GM12878 (cell line): ENCODE measurements around the gene GPC3. TPM values are rescaled to one million over a fixed set of nuclear protein-coding genes. Genes with fewer than 3 reads are reported as not detected.

Source experiments
- ATAC-seq: fragments of 200-7000 bp; cut with Tn5 transposase; 3 replicates; pipeline ENCODE4 v1.9.1; 2020; ENCODE audit warnings: mild to moderate bottlenecking, moderate library complexity
- BruUV-seq: library from RNA; stranded (reverse); fragments of 400-500 nt; replicated peaks from 2 replicates; lab custom pipeline; 2021; lab: Mats Ljungman, UMichigan
- CTCF ChIA-PET: fragments of 300-600 bp; sonication (Branson Sonifier 250); formaldehyde crosslinking; extraction: SDS; loops from one replicate; lab custom pipeline; 2021; ENCODE audit warnings: inconsistent platforms; lab: Yijun Ruan, JAX
- POLR2A ChIA-PET: fragments of 350-600 bp; formaldehyde crosslinking; extraction: SDS; loops from one replicate; lab custom pipeline; 2021; ENCODE audit warnings: inconsistent platforms; lab: Charles Lee
- RAD21 ChIA-PET: fragments of 300-600 bp; sonication (Branson Sonifier 250); formaldehyde crosslinking; loops from one replicate; lab custom pipeline; 2023; ENCODE audit warnings: antibody characterized with exemption; ENCODE audit not compliant: unreplicated experiment; lab: Charles Lee
- SMC1A ChIA-PET: fragments of 300-600 bp; sonication (Branson Sonifier 250); formaldehyde crosslinking; loops from one replicate; lab custom pipeline; 2023; ENCODE audit not compliant: unreplicated experiment, uncharacterized antibody; lab: Charles Lee
- DNase-seq: peaks from one replicate; pipeline ENCODE4 v3.0.0-alpha.2; 2011; ENCODE audit warnings: low read depth, low spot score
- FAIRE-seq: peaks from 3 replicates; lab custom pipeline; 2011; peaks lifted over from hg19 to GRCh38; lab: Jason Lieb, UNC
- H2AFZ ChIP-seq: 2 replicates; pipeline ENCODE4 v1.6.0; 2011; ENCODE audit warnings: low read depth, low read length, control low read depth; ENCODE audit not compliant: control insufficient read depth
- H3K27ac ChIP-seq: 2 replicates; pipeline ENCODE4 v1.5.1; 2011; ENCODE audit warnings: control low read depth; ENCODE audit not compliant: control insufficient read depth, insufficient read depth
- H3K27me3 ChIP-seq, 2 experiments: replicated peaks in 1 of 2; 2 replicates each; pipeline versions ENCODE4 v1.6.0 to v1.6.1; 2011; ENCODE audit warnings: low read length in 1 of 2; ENCODE audit not compliant: control insufficient read depth in 2 of 2, insufficient read depth in 2 of 2
- H3K36me3 ChIP-seq, 2 experiments: 2 replicates each; pipeline ENCODE4 v1.5.1; 2011; ENCODE audit warnings: low read length in 1 of 2; ENCODE audit not compliant: control insufficient read depth in 2 of 2, insufficient read depth in 2 of 2
- H3K4me1 ChIP-seq: 2 replicates; pipeline ENCODE4 v1.6.1; 2011; ENCODE audit warnings: mild to moderate bottlenecking, low read length, moderate library complexity, mixed read lengths; ENCODE audit not compliant: control insufficient read depth, insufficient read depth
- H3K4me2 ChIP-seq: 2 replicates; pipeline ENCODE4 v1.6.0; 2011; ENCODE audit warnings: control low read depth; ENCODE audit not compliant: control insufficient read depth, insufficient read depth
- H3K4me3 ChIP-seq: fragments of 200-600 bp; sonication (generic); 2 replicates; pipeline ENCODE4 v1.5.1; 2016
- H3K79me2 ChIP-seq: 2 replicates; pipeline ENCODE4 v1.6.0; 2011; ENCODE audit warnings: low read length; ENCODE audit not compliant: control insufficient read depth, insufficient read depth
- H3K9ac ChIP-seq: 2 replicates; pipeline ENCODE4 v1.8.0; 2011; ENCODE audit warnings: low read length, control low read depth, mixed read lengths; ENCODE audit not compliant: control insufficient read depth, insufficient read depth
- H3K9me3 ChIP-seq: replicated peaks from 3 replicates; pipeline ENCODE4 v1.5.1; 2011; ENCODE audit warnings: mild to moderate bottlenecking, low read length; ENCODE audit not compliant: control insufficient read depth, insufficient read depth
- H4K20me1 ChIP-seq: 2 replicates; pipeline ENCODE4 v1.6.0; 2011; ENCODE audit not compliant: control insufficient read depth, insufficient read depth
- CBX3 ChIP-seq: fragments of 200-600 bp; sonication (generic); IDR thresholded peaks from 2 replicates; pipeline ENCODE4 v1.6.1; 2016; ENCODE audit warnings: low read depth, borderline replicate concordance
- CBX5 ChIP-seq: sonication (generic); IDR thresholded peaks from 2 replicates; pipeline ENCODE4 v1.6.1; 2016; ENCODE audit warnings: low read depth, moderate library complexity, mild to moderate bottlenecking, inconsistent platforms
- DPF2 ChIP-seq: fragments of 450-650 bp; IDR thresholded peaks from 2 replicates; pipeline ENCODE4 v1.6.1; 2017; ENCODE audit warnings: mild to moderate bottlenecking
- FOS ChIP-seq: IDR thresholded peaks from 3 replicates; pipeline ENCODE4 v1.6.1; 2011; ENCODE audit warnings: borderline replicate concordance; ENCODE audit not compliant: insufficient read length; ENCODE audit errors: extremely low read depth
- MAX ChIP-seq: IDR thresholded peaks from 2 replicates; pipeline ENCODE4 v1.6.1; 2012; ENCODE audit warnings: low read depth, low read length, improper control_type of control experiment
- MEF2B ChIP-seq: fragments of 450-650 bp; IDR thresholded peaks from 2 replicates; pipeline ENCODE4 v1.6.1; 2018; ENCODE audit warnings: mild to moderate bottlenecking, moderate library complexity; ENCODE audit not compliant: partially characterized antibody, poor library complexity, severe bottlenecking
- MXI1 ChIP-seq: fragments of 150-350 bp; IDR thresholded peaks from 2 replicates; pipeline ENCODE4 v1.6.1; 2011; ENCODE audit warnings: low read depth, mild to moderate bottlenecking, inconsistent platforms, low read length, improper control_type of control experiment
- RCOR1 ChIP-seq: conservative IDR thresholded peaks from 2 replicates; pipeline ENCODE4 v1.6.1; 2012; ENCODE audit warnings: low read depth, low read length, improper control_type of control experiment
- SIX5 ChIP-seq: IDR thresholded peaks from 2 replicates; pipeline ENCODE4 v1.6.1; 2011; ENCODE audit warnings: mild to moderate bottlenecking, low read depth, low read length, moderate library complexity; ENCODE audit not compliant: severe bottlenecking
- SP1 ChIP-seq: IDR thresholded peaks from one replicate; pipeline ENCODE4 v1.6.1; 2011; ENCODE audit warnings: low read depth, low read length
- SRF ChIP-seq, 2 experiments: IDR thresholded peaks; 2 replicates each; pipeline ENCODE4 v1.6.1; 2011; ENCODE audit warnings: low read depth in 2 of 2, low read length in 2 of 2, mild to moderate bottlenecking in 1 of 2, moderate library complexity in 1 of 2
- STAT3 ChIP-seq: IDR thresholded peaks from 2 replicates; pipeline ENCODE4 v1.6.1; 2011; ENCODE audit warnings: low read depth, low read length, improper control_type of control experiment
- TARDBP ChIP-seq: IDR thresholded peaks from 2 replicates; pipeline ENCODE4 v1.6.1; 2016; ENCODE audit warnings: borderline replicate concordance
- ZNF24 ChIP-seq: fragments of 450-650 bp; IDR thresholded peaks from 2 replicates; pipeline ENCODE4 v1.6.1; 2017; ENCODE audit warnings: antibody characterized with exemption, mild to moderate bottlenecking
- in situ Hi-C: fragments of 300-500 bp; cut with MboI; formaldehyde crosslinking; loops from 9 replicates; pipeline ENCODE4 v1.14.3; 2018; ENCODE audit warnings: mixed read lengths
- intact Hi-C: fragments of 100-400 bp; cut with micrococcal nuclease; formaldehyde crosslinking; loops from one replicate; pipeline ENCODE4 v1.14.2; 2022; ENCODE audit not compliant: unreplicated experiment
- polyA plus RNA-seq, 11 experiments: library from polyadenylated mRNA; depleted of rRNA in 4 of 11; unstranded in 6 of 11; stranded (reverse) in 5 of 11; fragments of >200 nt; fragmentation: Nextera tagmentation in 4 of 11; fragmentation: Illumina TruSeq in 1 of 11; extraction: Ambion mirVana in 4 of 11; extraction: Trizol in 1 of 11; gene quantifications; 1 replicate in 1 of 11; 2 replicates in 10 of 11; pipeline versions ENCODE4 v1.2.1 to v1.2.3, GENCODE V29; 2011 to 2016; ENCODE audit warnings: inconsistent platforms in 2 of 11, missing spikeins in 2 of 11, low read depth in 1 of 11
- total RNA-seq, 4 experiments: library from RNA; depleted of rRNA in 3 of 4; stranded (reverse); fragments of >200 nt in 3 of 4; fragmentation: Illumina TruSeq in 1 of 4; extraction: Trizol in 1 of 4; gene quantifications; 2 replicates each; pipeline versions ENCODE4 v1.2.1 to v1.2.3, GENCODE V29; 2013 to 2021
- TF ChIP-seq, protein P1 (sequence below): fragments of 450-650 bp; IDR thresholded peaks from 2 replicates; pipeline ENCODE4 v1.6.1; 2017; ENCODE audit warnings: borderline replicate concordance
- TF ChIP-seq, protein P2 (sequence below), 3 experiments: IDR thresholded peaks in 2 of 3; conservative IDR thresholded peaks in 1 of 3; 2 replicates each; pipeline ENCODE4 v1.5.1; 2011; ENCODE audit warnings: low read depth in 3 of 3, low read length in 3 of 3, mild to moderate bottlenecking in 3 of 3, control low read depth in 2 of 3, moderate library complexity in 2 of 3, inconsistent platforms in 1 of 3, mixed read lengths in 1 of 3; ENCODE audit not compliant: control insufficient read depth in 2 of 3, insufficient read depth in 1 of 3; ENCODE audit errors: extremely low read depth in 1 of 3
- TF ChIP-seq, protein P3 (sequence below): fragments of 450-650 bp; IDR thresholded peaks from 2 replicates; pipeline ENCODE4 v1.6.1; 2017; ENCODE audit warnings: mild to moderate bottlenecking, low read depth, inconsistent platforms; ENCODE audit not compliant: poor library complexity, severe bottlenecking

The GPC3 gene
- total and polyA plus RNA-seq, 10 of the 15 experiments (the other 5 are each of a cell fraction or from before 2014, with no cell fraction given) = 0.09 to 0.82 TPM; not detected in 8

- H3K4me3 ChIP-seq = no peak overlapping the region
- ChIA-PET POLR2A (no interaction called here), SMC1A (no interaction called here)
Measured at GRCh38 chrX:133541021-133541420, 444.4 kb downstream of the GPC3 start.

More at GRCh38 chrX:133541021-133541420, 444.4 kb downstream of the GPC3 start:
- DNase-seq (no peak), ATAC-seq (no peak)
- in situ Hi-C loops = no loop called here
- CTCF ChIA-PET = interaction anchor here (0.6 kb wide), 1 partner anchor 118 kb away, joined by 4 read pairs; no protein-coding TSS in a partner anchor
- TF ChIP-seq TARDBP = no peak
- TF ChIP-seq FOS = no peak
- no peak for TF ChIP-seq SIX5
- no peak for TF ChIP-seq CBX3
- TF ChIP-seq RCOR1 = no peak
- TF ChIP-seq CBX5 = no peak
- TF ChIP-seq, protein P1, sequence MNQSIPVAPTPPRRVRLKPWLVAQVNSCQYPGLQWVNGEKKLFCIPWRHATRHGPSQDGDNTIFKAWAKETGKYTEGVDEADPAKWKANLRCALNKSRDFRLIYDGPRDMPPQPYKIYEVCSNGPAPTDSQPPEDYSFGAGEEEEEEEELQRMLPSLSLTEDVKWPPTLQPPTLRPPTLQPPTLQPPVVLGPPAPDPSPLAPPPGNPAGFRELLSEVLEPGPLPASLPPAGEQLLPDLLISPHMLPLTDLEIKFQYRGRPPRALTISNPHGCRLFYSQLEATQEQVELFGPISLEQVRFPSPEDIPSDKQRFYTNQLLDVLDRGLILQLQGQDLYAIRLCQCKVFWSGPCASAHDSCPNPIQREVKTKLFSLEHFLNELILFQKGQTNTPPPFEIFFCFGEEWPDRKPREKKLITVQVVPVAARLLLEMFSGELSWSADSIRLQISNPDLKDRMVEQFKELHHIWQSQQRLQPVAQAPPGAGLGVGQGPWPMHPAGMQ = no peak
- TF ChIP-seq, protein P2, sequence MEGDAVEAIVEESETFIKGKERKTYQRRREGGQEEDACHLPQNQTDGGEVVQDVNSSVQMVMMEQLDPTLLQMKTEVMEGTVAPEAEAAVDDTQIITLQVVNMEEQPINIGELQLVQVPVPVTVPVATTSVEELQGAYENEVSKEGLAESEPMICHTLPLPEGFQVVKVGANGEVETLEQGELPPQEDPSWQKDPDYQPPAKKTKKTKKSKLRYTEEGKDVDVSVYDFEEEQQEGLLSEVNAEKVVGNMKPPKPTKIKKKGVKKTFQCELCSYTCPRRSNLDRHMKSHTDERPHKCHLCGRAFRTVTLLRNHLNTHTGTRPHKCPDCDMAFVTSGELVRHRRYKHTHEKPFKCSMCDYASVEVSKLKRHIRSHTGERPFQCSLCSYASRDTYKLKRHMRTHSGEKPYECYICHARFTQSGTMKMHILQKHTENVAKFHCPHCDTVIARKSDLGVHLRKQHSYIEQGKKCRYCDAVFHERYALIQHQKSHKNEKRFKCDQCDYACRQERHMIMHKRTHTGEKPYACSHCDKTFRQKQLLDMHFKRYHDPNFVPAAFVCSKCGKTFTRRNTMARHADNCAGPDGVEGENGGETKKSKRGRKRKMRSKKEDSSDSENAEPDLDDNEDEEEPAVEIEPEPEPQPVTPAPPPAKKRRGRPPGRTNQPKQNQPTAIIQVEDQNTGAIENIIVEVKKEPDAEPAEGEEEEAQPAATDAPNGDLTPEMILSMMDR (IDR thresholded peaks at IDR 0.05 in 2 of 3, conservative IDR thresholded peaks at IDR 0.05 in 1 of 3; ENCODE audit: control insufficient read depth in 2 of 3, extremely low read depth in 1 of 3, insufficient read depth in 1 of 3, low read depth in 3 of 3, low read length in 3 of 3) = no peak
- TF ChIP-seq MXI1 = no peak
- no peak for TF ChIP-seq ZNF24
- TF ChIP-seq SP1 = no peak
- no peak for TF ChIP-seq MAX
- no peak for TF ChIP-seq STAT3
- no peak for TF ChIP-seq MEF2B
- TF ChIP-seq, protein P3, sequence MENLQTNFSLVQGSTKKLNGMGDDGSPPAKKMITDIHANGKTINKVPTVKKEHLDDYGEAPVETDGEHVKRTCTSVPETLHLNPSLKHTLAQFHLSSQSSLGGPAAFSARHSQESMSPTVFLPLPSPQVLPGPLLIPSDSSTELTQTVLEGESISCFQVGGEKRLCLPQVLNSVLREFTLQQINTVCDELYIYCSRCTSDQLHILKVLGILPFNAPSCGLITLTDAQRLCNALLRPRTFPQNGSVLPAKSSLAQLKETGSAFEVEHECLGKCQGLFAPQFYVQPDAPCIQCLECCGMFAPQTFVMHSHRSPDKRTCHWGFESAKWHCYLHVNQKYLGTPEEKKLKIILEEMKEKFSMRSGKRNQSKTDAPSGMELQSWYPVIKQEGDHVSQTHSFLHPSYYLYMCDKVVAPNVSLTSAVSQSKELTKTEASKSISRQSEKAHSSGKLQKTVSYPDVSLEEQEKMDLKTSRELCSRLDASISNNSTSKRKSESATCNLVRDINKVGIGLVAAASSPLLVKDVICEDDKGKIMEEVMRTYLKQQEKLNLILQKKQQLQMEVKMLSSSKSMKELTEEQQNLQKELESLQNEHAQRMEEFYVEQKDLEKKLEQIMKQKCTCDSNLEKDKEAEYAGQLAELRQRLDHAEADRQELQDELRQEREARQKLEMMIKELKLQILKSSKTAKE = no peak
- TF ChIP-seq DPF2 = no peak
- TF ChIP-seq SRF (IDR thresholded peaks at IDR 0.05; ENCODE audit: low read depth in 2 of 2, low read length in 2 of 2) = no peak
- TF ChIP-seq, all 136 proteins: peak for 0
- Histone ChIP-seq H3K79me2 (no peaks in the 10 kb centered on the region), H3K9ac (no peak overlapping the region), H3K4me1 (no peaks in the 10 kb centered on the region), H3K36me3 (no peaks in the 10 kb centered on the region), H2AFZ (no peak overlapping the region), H3K9me3 (no peaks in the 10 kb centered on the region), H4K20me1 (no peaks in the 10 kb centered on the region), H3K27me3 (no peaks in the 10 kb centered on the region), H3K27ac (no peak overlapping the region), H3K4me2 (no peak overlapping the region)
- FAIRE-seq = no peak
- RAD21 ChIA-PET = no interaction called here
- intact Hi-C loops = no loop called here
- no TSS peak for BruUV-seq
